IMR-90 (cell line): Measurements from ENCODE around the gene SLC5A10. TPM values are rescaled to one million over a fixed set of nuclear protein-coding genes. Genes with fewer than 3 reads are reported as not detected.
A peak's percentile ranks its signal among the peaks of the same experiment; 100 is the strongest.

Experiments used
- ATAC-seq: fragments of 200-7000 bp; cut with Tn5 transposase; 2 replicates; pipeline ENCODE4 v1.9.1; 2020; ENCODE audit warnings: low read depth, mild to moderate bottlenecking, moderate library complexity
- BruUV-seq: library from RNA; stranded (reverse); fragments of 400-500 nt; replicated peaks from 2 replicates; lab custom pipeline; 2021; lab: Mats Ljungman, UMichigan
- CTCF ChIA-PET: fragments of 300-600 bp; formaldehyde crosslinking; extraction: SDS; loops from one replicate; lab custom pipeline; 2021; ENCODE audit warnings: antibody characterized with exemption; lab: Yijun Ruan, JAX
- POLR2A ChIA-PET: fragments of 300-600 bp; sonication (Branson Sonifier 250); formaldehyde crosslinking; loops from one replicate; lab custom pipeline; 2022; ENCODE audit warnings: antibody characterized with exemption; ENCODE audit not compliant: unreplicated experiment; lab: Charles Lee
- DNase-seq: peaks from one replicate; pipeline ENCODE4 v3.0.0; 2013
- H2AFZ ChIP-seq: replicated peaks from 2 replicates; pipeline ENCODE3; 2013; ENCODE audit warnings: low read length, mild to moderate bottlenecking; ENCODE audit not compliant: poor library complexity
- H2AK5ac ChIP-seq: 2 replicates; pipeline ENCODE4 v1.6.1; 2013; ENCODE audit warnings: low read depth, low read length, inconsistent platforms
- H2AK9ac ChIP-seq: replicated peaks from 2 replicates; pipeline ENCODE3; 2013; ENCODE audit warnings: mild to moderate bottlenecking, low read depth, low read length, moderate library complexity; ENCODE audit not compliant: poor library complexity
- H2BK120ac ChIP-seq: 2 replicates; pipeline ENCODE4 v1.6.1; 2013; ENCODE audit warnings: low read depth, low read length, inconsistent platforms
- H2BK15ac ChIP-seq: 3 replicates; pipeline ENCODE4 v1.6.1; 2013; ENCODE audit warnings: low read depth, low read length, inconsistent platforms
- H2BK20ac ChIP-seq: 2 replicates; pipeline ENCODE4 v1.6.1; 2013; ENCODE audit warnings: low read depth, mild to moderate bottlenecking, inconsistent platforms, low read length, moderate library complexity
- H2BK5ac ChIP-seq: 2 replicates; pipeline ENCODE4 v1.6.1; 2013; ENCODE audit warnings: mild to moderate bottlenecking, low read depth, low read length, inconsistent platforms; ENCODE audit not compliant: poor library complexity, severe bottlenecking
- H3K14ac ChIP-seq: replicated peaks from 2 replicates; pipeline ENCODE4 v1.6.1; 2013; ENCODE audit warnings: low read depth, low read length, inconsistent platforms
- H3K18ac ChIP-seq: 2 replicates; pipeline ENCODE4 v1.6.1; 2013; ENCODE audit warnings: low read depth, low read length, control low read depth
- H3K23ac ChIP-seq: 2 replicates; pipeline ENCODE4 v1.6.1; 2013; ENCODE audit warnings: low read depth, low read length, inconsistent platforms
- H3K27ac ChIP-seq: 2 replicates; pipeline ENCODE4 v1.5.1; 2013; ENCODE audit warnings: mild to moderate bottlenecking, control low read depth, low read length; ENCODE audit not compliant: insufficient read depth
- H3K27me3 ChIP-seq: 2 replicates; pipeline ENCODE4 v1.6.1; 2013; ENCODE audit warnings: low read length; ENCODE audit not compliant: control insufficient read depth, insufficient read depth
- H3K36me3 ChIP-seq: 2 replicates; pipeline ENCODE4 v1.6.1; 2013; ENCODE audit warnings: low read length, mixed read lengths; ENCODE audit not compliant: control insufficient read depth, insufficient read depth
- H3K4ac ChIP-seq: 2 replicates; pipeline ENCODE4 v1.6.1; 2013; ENCODE audit warnings: low read depth, low read length, inconsistent platforms
- H3K4me1 ChIP-seq: 2 replicates; pipeline ENCODE4 v1.6.1; 2013; ENCODE audit warnings: low read length, mixed read lengths; ENCODE audit not compliant: control insufficient read depth, insufficient read depth
- H3K4me2 ChIP-seq: 2 replicates; pipeline ENCODE4 v1.6.1; 2013; ENCODE audit warnings: low read depth, mild to moderate bottlenecking, control low read depth, low read length, moderate library complexity
- H3K4me3 ChIP-seq: 2 replicates; pipeline ENCODE4 v1.5.1; 2013; ENCODE audit warnings: low read depth, mild to moderate bottlenecking, control low read depth, low read length, moderate library complexity; ENCODE audit not compliant: insufficient read depth
- H3K56ac ChIP-seq: 2 replicates; pipeline ENCODE4 v1.6.1; 2013; ENCODE audit warnings: low read length, inconsistent platforms; ENCODE audit not compliant: insufficient read depth; ENCODE audit errors: extremely low read depth
- H3K79me1 ChIP-seq, 2 experiments: 2 replicates each; pipeline ENCODE4 v1.6.1; 2013; ENCODE audit warnings: low read length in 2 of 2, inconsistent platforms in 1 of 2, low read depth in 1 of 2
- H3K9ac ChIP-seq: 2 replicates; pipeline ENCODE4 v1.6.1; 2013; ENCODE audit warnings: low read depth, low read length, control low read depth
- H3K9me1 ChIP-seq: 2 replicates; pipeline ENCODE4 v1.6.1; 2013; ENCODE audit warnings: low read length, inconsistent platforms; ENCODE audit not compliant: insufficient read depth
- H3K9me3 ChIP-seq: 2 replicates; pipeline ENCODE4 v1.6.1; 2013; ENCODE audit warnings: low read length; ENCODE audit not compliant: control insufficient read depth, insufficient read depth
- H4K20me1 ChIP-seq: 2 replicates; pipeline ENCODE4 v1.6.1; 2013; ENCODE audit warnings: low read length, inconsistent platforms; ENCODE audit not compliant: insufficient read depth
- H4K5ac ChIP-seq: 2 replicates; pipeline ENCODE4 v1.6.1; 2013; ENCODE audit warnings: mild to moderate bottlenecking, low read depth, low read length, control low read depth
- H4K8ac ChIP-seq, 2 experiments: 2 replicates each; pipeline ENCODE4 v1.6.1; 2013; ENCODE audit warnings: low read depth in 2 of 2, low read length in 2 of 2, control low read depth in 1 of 2, inconsistent platforms in 1 of 2
- H4K91ac ChIP-seq: 2 replicates; pipeline ENCODE4 v1.6.1; 2013; ENCODE audit warnings: low read depth, low read length, inconsistent platforms; ENCODE audit not compliant: insufficient read depth
- BHLHE40 ChIP-seq: fragments of 150-350 bp; IDR thresholded peaks from 2 replicates; pipeline ENCODE4 v1.6.1; 2016; ENCODE audit warnings: mild to moderate bottlenecking, low read depth, low read length
- CEBPB ChIP-seq: IDR thresholded peaks from 2 replicates; pipeline ENCODE4 v1.6.1; 2012; ENCODE audit warnings: low read depth, low read length, improper control_type of control experiment
- CHD1 ChIP-seq: IDR thresholded peaks from 2 replicates; pipeline ENCODE4 v1.6.1; 2012; ENCODE audit warnings: low read depth, low read length, improper control_type of control experiment
- FOS ChIP-seq: fragments of 150-350 bp; IDR thresholded peaks from 2 replicates; pipeline ENCODE4 v1.6.1; 2016; ENCODE audit warnings: low read depth, low read length
- MAFK ChIP-seq: IDR thresholded peaks from 2 replicates; pipeline ENCODE4 v1.6.1; 2012; ENCODE audit warnings: low read depth, low read length, improper control_type of control experiment
- MAZ ChIP-seq: IDR thresholded peaks from 2 replicates; pipeline ENCODE4 v1.6.1; 2012; ENCODE audit warnings: low read depth, mild to moderate bottlenecking, low read length, improper control_type of control experiment, moderate library complexity, borderline replicate concordance
- MXI1 ChIP-seq: IDR thresholded peaks from 2 replicates; pipeline ENCODE4 v1.6.1; 2012; ENCODE audit warnings: low read depth, mild to moderate bottlenecking, low read length, moderate library complexity, borderline replicate concordance
- NFE2L2 ChIP-seq: fragments of 150-350 bp; IDR thresholded peaks from 2 replicates; pipeline ENCODE4 v1.6.1; 2016; ENCODE audit warnings: low read depth, mild to moderate bottlenecking, low read length
- POLR2A ChIP-seq: IDR thresholded peaks from 2 replicates; pipeline ENCODE4 v1.6.1; 2012; ENCODE audit warnings: mild to moderate bottlenecking, low read depth, low read length
- RAD21 ChIP-seq: IDR thresholded peaks from 2 replicates; pipeline ENCODE4 v1.6.1; 2012; ENCODE audit warnings: low read length, improper control_type of control experiment
- RCOR1 ChIP-seq: IDR thresholded peaks from 2 replicates; pipeline ENCODE4 v1.6.1; 2012; ENCODE audit warnings: mild to moderate bottlenecking, low read length, improper control_type of control experiment; ENCODE audit not compliant: insufficient replicate concordance
- RFX5 ChIP-seq: IDR thresholded peaks from 2 replicates; pipeline ENCODE4 v1.8.0; 2012; ENCODE audit warnings: low read depth, mild to moderate bottlenecking, low read length, moderate library complexity
- SMC3 ChIP-seq: fragments of 150-350 bp; IDR thresholded peaks from 2 replicates; pipeline ENCODE4 v1.6.1; 2016; ENCODE audit warnings: low read depth, mild to moderate bottlenecking, antibody characterized with exemption, low read length, moderate library complexity
- USF2 ChIP-seq: fragments of 150-350 bp; IDR thresholded peaks from 2 replicates; pipeline ENCODE4 v1.6.1; 2017; ENCODE audit warnings: mild to moderate bottlenecking, antibody characterized with exemption, low read length, low read depth
- WGBS, 2 experiments: methylation state at CpG; one replicate each; pipeline versions ENCODE4 v1.1.5 to v1.1.7; 2013; ENCODE audit warnings: missing lambda C conversion rate in 2 of 2; ENCODE audit not compliant: insufficient read length in 1 of 2; ENCODE audit errors: extremely low coverage in 2 of 2; 5-methylcytosine and 5-hydroxymethylcytosine counted together
- dilution Hi-C: fragments of 300-500 bp; cut with HindIII; formaldehyde crosslinking; loops from one replicate; pipeline ENCODE4 v1.14.3; 2018; ENCODE audit warnings: low sequenced_read_pairs; ENCODE audit not compliant: unreplicated experiment
- in situ Hi-C: fragments of 300-500 bp; cut with MboI; formaldehyde crosslinking; loops from 3 replicates; pipeline ENCODE4 v1.14.3; 2019; ENCODE audit warnings: low sequenced_read_pairs, inconsistent platforms, mixed read lengths
- intact Hi-C: fragments of 100-400 bp; cut with micrococcal nuclease; formaldehyde crosslinking; loops from 2 replicates; pipeline ENCODE4 v1.10.0; 2022
- polyA plus RNA-seq, 3 experiments: library from polyadenylated mRNA; depleted of rRNA; stranded (reverse); fragments of >200 nt; gene quantifications; 2 replicates each; pipeline ENCODE4 v1.2.3, GENCODE V29; 2012; ENCODE audit warnings: low replicate concordance in 1 of 3
- total RNA-seq: library from RNA; depleted of rRNA; stranded (reverse); fragments of >200 nt; gene quantifications from 2 replicates; pipeline ENCODE4 v1.2.3, GENCODE V29; 2012
- TF ChIP-seq, protein P1 (sequence below): fragments of 150-350 bp; IDR thresholded peaks from 2 replicates; pipeline ENCODE4 v1.6.1; 2016; ENCODE audit warnings: low read depth, mild to moderate bottlenecking, low read length, moderate library complexity, borderline replicate concordance

Gene SLC5A10
- total and polyA plus RNA-seq, 2 of the 4 experiments (the other 2 are of a cell fraction) = not detected

GRCh38 chr17:19019041-19019941, 67.3 kb downstream of the SLC5A10 start:
- Histone ChIP-seq H4K5ac (no peak overlapping the region), H4K20me1 (no peaks in the 10 kb centered on the region), H3K14ac (no peak overlapping the region), H2AK5ac (no peak overlapping the region), H3K9ac (no peak overlapping the region), H3K4me3 (no peak overlapping the region), H3K27me3 (no peaks in the 10 kb centered on the region; the same call in 1 of the 2 replicates), H3K23ac (no peak overlapping the region), H3K56ac (no peak overlapping the region), H2BK5ac (no peak overlapping the region), H3K4me1 (no peaks in the 10 kb centered on the region), H2AFZ (peak overlapping the region; percentile 48), H3K79me1 (no peaks in the 10 kb centered on the region), H2BK15ac (no peak overlapping the region), H3K4ac (no peak overlapping the region), H4K8ac (no peak overlapping the region), H3K9me3 (no peaks in the 10 kb centered on the region), H2BK120ac (no peak overlapping the region), H4K91ac (no peak overlapping the region), H3K27ac (no peak overlapping the region), H2BK20ac (no peak overlapping the region), H2AK9ac (peak overlapping the region; percentile 65), H3K18ac (no peak overlapping the region), H3K36me3 (no peaks in the 10 kb centered on the region), H3K9me1 (no peaks in the 10 kb centered on the region; the same call in 1 of the 2 replicates), H3K4me2 (no peak overlapping the region)
- ChIA-PET CTCF (no interaction called here), POLR2A (no interaction called here)
- ATAC-seq = no peak
- in situ Hi-C loops = no loop called here
- no peak for DNase-seq
- 66% methylated on average over 5 of the region's 27 CpGs; no CpG with 5 or more reads in 1 of the 2 experiments for WGBS, 2 experiments
- dilution Hi-C loops = no loop called here
- intact Hi-C loops = no loop called here
- no TSS peak for BruUV-seq
- no peak for TF ChIP-seq RFX5
- no peak for TF ChIP-seq MAZ
- TF ChIP-seq, protein P1, sequence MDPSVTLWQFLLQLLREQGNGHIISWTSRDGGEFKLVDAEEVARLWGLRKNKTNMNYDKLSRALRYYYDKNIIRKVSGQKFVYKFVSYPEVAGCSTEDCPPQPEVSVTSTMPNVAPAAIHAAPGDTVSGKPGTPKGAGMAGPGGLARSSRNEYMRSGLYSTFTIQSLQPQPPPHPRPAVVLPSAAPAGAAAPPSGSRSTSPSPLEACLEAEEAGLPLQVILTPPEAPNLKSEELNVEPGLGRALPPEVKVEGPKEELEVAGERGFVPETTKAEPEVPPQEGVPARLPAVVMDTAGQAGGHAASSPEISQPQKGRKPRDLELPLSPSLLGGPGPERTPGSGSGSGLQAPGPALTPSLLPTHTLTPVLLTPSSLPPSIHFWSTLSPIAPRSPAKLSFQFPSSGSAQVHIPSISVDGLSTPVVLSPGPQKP = no peak
- TF ChIP-seq NFE2L2 = no peak
- TF ChIP-seq FOS = no peak
- no peak for TF ChIP-seq USF2
- TF ChIP-seq MXI1 = no peak
- TF ChIP-seq CHD1 = no peak
- no peak for TF ChIP-seq RCOR1
- no peak for TF ChIP-seq RAD21
- TF ChIP-seq CEBPB = no peak
- TF ChIP-seq BHLHE40 = no peak
- no peak for TF ChIP-seq SMC3
- no peak for TF ChIP-seq POLR2A
- TF ChIP-seq MAFK = no peak
